Measurements from ENCODE around the gene SOST.

Gene SOST

GRCh38 chr17:43774304-43775250 is 16.0 kb upstream of the SOST start:
- no peak for DNase-seq (ENCODE audit: low spot score)

- no peak for DNase-seq (ENCODE audit: low spot score)
These were observed 14.5 kb upstream of the SOST start for GRCh38 chr17:43772877-43773648.

GRCh38 chr17:43771463-43771862 is 12.9 kb upstream of the SOST start:
- no peak for DNase-seq (ENCODE audit: low spot score)

GRCh38 chr17:43770957-43771356 is 12.4 kb upstream of the SOST start:
- no peak for DNase-seq (ENCODE audit: low spot score)

GRCh38 chr17:43769859-43770258 is 11.3 kb upstream of the SOST start:
- no peak for DNase-seq (ENCODE audit: low spot score)

- no peak for DNase-seq (ENCODE audit: low spot score)
These were observed 10.8 kb upstream of the SOST start for GRCh38 chr17:43769426-43769825.

GRCh38 chr17:43768943-43769342 is 10.4 kb upstream of the SOST start:
- DNase-seq (ENCODE audit: low spot score), result no peak

GRCh38 chr17:43768382-43768781 is 9.8 kb upstream of the SOST start:
- DNase-seq (ENCODE audit: low spot score), result no peak

GRCh38 chr17:43767713-43768059 is 9.1 kb upstream of the SOST start:
- DNase-seq (ENCODE audit: low spot score), result no peak

- DNase-seq (ENCODE audit: low spot score), result no peak
These were observed 8.6 kb upstream of the SOST start for GRCh38 chr17:43767053-43767712.

GRCh38 chr17:43766413-43767052 is 7.9 kb upstream of the SOST start:
- peak; percentile 32 for DNase-seq (ENCODE audit: low spot score)

GRCh38 chr17:43760254-43760852 is 1.8 kb upstream of the SOST start:
- peak; percentile 86 for DNase-seq (ENCODE audit: low spot score)

GRCh38 chr17:43759836-43760235 is 1.2 kb upstream of the SOST start:
- no peak for DNase-seq (ENCODE audit: low spot score)

- no peak for DNase-seq (ENCODE audit: low spot score)
These were observed 505 bp downstream of the SOST start for GRCh38 chr17:43758086-43758485.

GRCh38 chr17:43757171-43757660 is 1.4 kb downstream of the SOST start:
- DNase-seq (ENCODE audit: low spot score), result no peak

- DNase-seq (ENCODE audit: low spot score), result no peak
These were observed 2.4 kb downstream of the SOST start for GRCh38 chr17:43756201-43756600.

- no peak for DNase-seq (ENCODE audit: low spot score)
These were observed 3.2 kb downstream of the SOST start for GRCh38 chr17:43755389-43755875.

GRCh38 chr17:43754947-43755346 is 3.6 kb downstream of the SOST start:
- DNase-seq (ENCODE audit: low spot score), result no peak

- peak; percentile 20 for DNase-seq (ENCODE audit: low spot score)
These were observed 5.0 kb downstream of the SOST start for GRCh38 chr17:43753493-43754129.

- no peak for DNase-seq (ENCODE audit: low spot score)
These were observed 8.4 kb downstream of the SOST start for GRCh38 chr17:43750153-43750552.

GRCh38 chr17:43745541-43745940 is 13.1 kb downstream of the SOST start:
- no peak for DNase-seq (ENCODE audit: low spot score)

Data from CD4-positive, alpha-beta T cell treated with Interleukin-2 at 100 ng/mL for 4 hours (primary cell).